NCI-H345 treated with DMSO at 0.1 percent for 48 hours (cell line): ENCODE data around the gene RRAS.

Experiments
- DNase-seq: peaks from one replicate; lab custom pipeline; 2025; ENCODE audit not compliant: unreplicated experiment; lab: John Stamatoyannopoulos, UW

Gene RRAS

GRCh38 chr19:49655570-49656455 lies 15.9 kb upstream of the RRAS start:
- no peak for DNase-seq

GRCh38 chr19:49654581-49654980 lies 14.6 kb upstream of the RRAS start:
- no peak for DNase-seq

GRCh38 chr19:49653466-49653806 lies 13.5 kb upstream of the RRAS start:
- DNase-seq, result no peak

GRCh38 chr19:49652551-49653465 lies 12.9 kb upstream of the RRAS start:
- no peak for DNase-seq

GRCh38 chr19:49651820-49652550 lies 12.0 kb upstream of the RRAS start:
- DNase-seq, result no peak

- no peak for DNase-seq
Measured at GRCh38 chr19:49651029-49651819, 11.3 kb upstream of the RRAS start.

- DNase-seq, result no peak
Measured at GRCh38 chr19:49646586-49646985, 6.6 kb upstream of the RRAS start.

- DNase-seq, result no peak
Measured at GRCh38 chr19:49645995-49646394, 6.1 kb upstream of the RRAS start.

- DNase-seq, result no peak
Measured at GRCh38 chr19:49645592-49645991, 5.6 kb upstream of the RRAS start.

- DNase-seq, result no peak
Measured at GRCh38 chr19:49643466-49643865, 3.5 kb upstream of the RRAS start.

GRCh38 chr19:49642492-49643035 lies 2.6 kb upstream of the RRAS start:
- DNase-seq, result no peak

GRCh38 chr19:49641688-49642491 lies 1.9 kb upstream of the RRAS start, which contains the start of gene SCAF1:
SCAF1 (plus strand) TSS chr19:49642209; CDS start chr19:49645027, 2,818 bp downstream.
- peak; percentile 92 for DNase-seq

GRCh38 chr19:49639401-49640112 lies 386 bp downstream of the RRAS start:
- no peak for DNase-seq

- DNase-seq, result no peak
Measured at GRCh38 chr19:49637821-49638738, 1.9 kb downstream of the RRAS start.

- DNase-seq, result no peak
Measured at GRCh38 chr19:49636233-49636932, 3.6 kb downstream of the RRAS start.

GRCh38 chr19:49635530-49636232 lies 4.3 kb downstream of the RRAS start:
- no peak for DNase-seq
